Activated CD8-positive, alpha-beta memory T cell treated with anti-CD3 and anti-CD28 coated beads, Interleukin-2, amount 50 U/mL, for 1 hour (primary cell): ENCODE data around the gene KAZALD1.

Experiments used
- DNase-seq: peaks from one replicate; pipeline ENCODE4 v3.0.0-alpha.2; 2020; ENCODE audit errors: extremely low read depth

The KAZALD1 gene, protein sequence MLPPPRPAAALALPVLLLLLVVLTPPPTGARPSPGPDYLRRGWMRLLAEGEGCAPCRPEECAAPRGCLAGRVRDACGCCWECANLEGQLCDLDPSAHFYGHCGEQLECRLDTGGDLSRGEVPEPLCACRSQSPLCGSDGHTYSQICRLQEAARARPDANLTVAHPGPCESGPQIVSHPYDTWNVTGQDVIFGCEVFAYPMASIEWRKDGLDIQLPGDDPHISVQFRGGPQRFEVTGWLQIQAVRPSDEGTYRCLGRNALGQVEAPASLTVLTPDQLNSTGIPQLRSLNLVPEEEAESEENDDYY

GRCh38 chr10:101061624-101062231, at the start of gene KAZALD1:
KAZALD1 (plus strand) TSS chr10:101061989; CDS start chr10:101062593, 604 bp downstream.
- DNase-seq = no peak

GRCh38 chr10:101012525-101013364, 49.0 kb upstream of the KAZALD1 start:
- peak; percentile 53 for DNase-seq

GRCh38 chr10:101013365-101013825, 48.4 kb upstream of the KAZALD1 start:
- no peak for DNase-seq

DNA sequence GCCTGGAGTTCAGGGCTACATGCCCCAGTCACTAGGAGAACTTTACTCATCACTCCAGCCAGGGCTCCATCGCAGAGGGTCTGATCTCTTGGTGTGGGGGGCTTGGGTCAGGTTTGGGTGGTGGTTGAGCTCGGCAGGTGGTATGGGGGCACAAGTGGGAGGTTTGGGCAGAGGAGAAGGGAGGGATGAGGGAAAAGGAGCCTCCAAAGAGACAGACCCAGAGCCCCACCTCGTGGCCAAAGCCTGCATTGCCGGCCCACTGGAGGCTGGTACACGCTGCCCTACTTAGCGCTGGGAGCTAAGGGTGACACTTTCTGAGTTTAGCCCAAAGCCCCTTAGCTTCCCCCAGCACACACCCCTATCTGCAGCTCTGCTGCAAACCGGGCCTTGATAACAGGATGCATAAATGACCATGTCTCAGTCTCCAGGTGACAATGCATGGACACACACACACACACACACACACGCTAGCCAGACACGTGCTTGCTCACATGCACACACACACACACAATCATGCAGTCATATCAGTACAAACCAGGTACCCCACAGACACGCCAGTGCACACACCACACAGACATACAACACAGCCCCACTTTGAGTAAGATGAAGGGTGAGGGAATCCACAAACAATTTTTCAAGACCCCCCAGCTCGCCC, 47.4 kb upstream of the KAZALD1 start:
- DNase-seq = no peak

- DNase-seq = no peak
These were observed 46.7 kb upstream of the KAZALD1 start for GRCh38 chr10:101014966-101015581.

DNA sequence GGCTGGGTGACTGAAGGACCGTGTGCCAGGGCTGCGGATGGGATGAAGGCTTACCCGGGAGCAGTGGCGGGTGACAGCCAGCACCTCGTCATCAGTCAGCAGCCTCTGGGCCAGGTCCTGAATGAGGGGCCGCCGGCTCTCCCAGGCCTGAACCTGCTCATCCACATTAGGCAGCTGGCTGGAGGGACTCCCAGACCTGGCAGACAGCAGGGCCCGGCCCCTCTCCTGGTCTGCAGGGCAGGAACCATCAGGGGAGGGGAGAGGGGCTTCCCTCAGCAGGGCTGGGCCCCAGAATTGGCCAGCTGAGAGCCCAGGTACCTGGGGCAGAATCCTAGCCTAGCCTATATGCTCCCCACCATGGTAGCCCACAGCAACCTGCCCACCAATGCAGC, 46.2 kb upstream of the KAZALD1 start:
- no peak for DNase-seq

DNA sequence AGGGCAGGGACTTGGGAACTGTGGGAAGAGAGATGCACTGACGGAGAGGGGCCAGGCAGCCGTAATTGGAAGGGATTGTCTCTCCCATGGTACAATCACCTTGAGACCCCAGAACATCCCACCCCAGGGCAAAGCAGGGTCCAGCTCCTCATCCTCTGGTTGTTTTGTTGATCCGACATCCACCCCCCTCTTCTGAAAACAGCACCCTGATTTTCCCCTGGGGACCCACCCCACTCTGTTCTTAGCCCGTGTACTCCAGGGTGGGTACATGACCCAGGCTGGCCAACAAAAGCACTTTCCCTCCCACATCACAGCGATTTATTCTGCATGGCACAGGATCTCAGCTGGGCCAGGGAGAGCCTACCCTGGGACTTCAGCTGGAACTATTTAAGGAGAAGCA, 45.0 kb upstream of the KAZALD1 start:
- no peak for DNase-seq

DNA sequence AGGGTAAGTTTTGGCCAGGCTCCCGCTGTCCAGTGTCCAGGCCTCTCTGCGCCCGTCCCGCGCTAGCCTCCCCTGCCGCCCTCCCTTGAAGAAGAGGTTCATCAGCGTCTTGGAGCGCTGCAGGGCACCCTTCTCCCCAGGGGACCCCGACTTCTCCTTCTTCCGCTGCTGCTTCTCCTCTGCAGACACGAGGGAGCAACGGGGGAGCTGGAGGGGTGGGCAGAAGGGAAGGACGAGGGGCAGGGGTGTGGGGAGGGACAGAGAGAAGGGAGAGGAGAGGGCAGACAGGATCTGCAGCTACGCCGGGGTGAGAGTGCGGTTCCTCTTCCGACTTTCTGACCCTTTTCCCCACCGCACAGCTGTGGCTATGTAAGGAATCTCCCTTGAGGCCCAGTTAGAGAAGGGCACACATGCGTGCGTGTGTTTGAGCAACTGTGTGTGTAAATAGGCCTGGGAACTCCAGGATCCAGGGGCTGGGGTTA, 43.6 kb upstream of the KAZALD1 start:
- no peak for DNase-seq

GRCh38 chr10:101018600-101019439, 43.0 kb upstream of the KAZALD1 start:
- peak; percentile 36 for DNase-seq

GRCh38 chr10:101019440-101019703, 42.4 kb upstream of the KAZALD1 start:
- DNase-seq = no peak

- DNase-seq = no peak
These were observed 41.2 kb upstream of the KAZALD1 start for GRCh38 chr10:101020427-101021075.

DNA sequence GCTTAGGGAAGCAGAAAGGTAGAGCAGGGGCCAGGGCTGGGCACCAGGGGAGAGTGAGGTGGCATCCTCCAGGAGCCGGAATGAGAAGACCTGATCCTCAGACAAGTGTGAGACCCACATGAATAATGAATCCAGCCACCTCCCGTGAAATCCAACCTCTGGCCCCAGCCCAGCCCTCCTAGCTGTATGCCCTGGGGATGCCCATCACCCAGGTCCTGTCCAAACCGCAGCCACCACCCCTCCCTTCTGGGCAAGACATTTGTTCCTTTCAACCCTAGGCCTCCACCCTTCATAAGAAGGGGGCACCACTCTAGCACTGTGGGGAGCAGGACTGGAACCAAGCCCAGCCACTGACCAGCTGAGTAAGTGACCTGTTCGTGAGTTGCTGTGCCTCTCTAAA, 40.5 kb upstream of the KAZALD1 start:
- no peak for DNase-seq

- no peak for DNase-seq
These were observed 40.0 kb upstream of the KAZALD1 start for GRCh38 chr10:101021692-101022251.

DNA sequence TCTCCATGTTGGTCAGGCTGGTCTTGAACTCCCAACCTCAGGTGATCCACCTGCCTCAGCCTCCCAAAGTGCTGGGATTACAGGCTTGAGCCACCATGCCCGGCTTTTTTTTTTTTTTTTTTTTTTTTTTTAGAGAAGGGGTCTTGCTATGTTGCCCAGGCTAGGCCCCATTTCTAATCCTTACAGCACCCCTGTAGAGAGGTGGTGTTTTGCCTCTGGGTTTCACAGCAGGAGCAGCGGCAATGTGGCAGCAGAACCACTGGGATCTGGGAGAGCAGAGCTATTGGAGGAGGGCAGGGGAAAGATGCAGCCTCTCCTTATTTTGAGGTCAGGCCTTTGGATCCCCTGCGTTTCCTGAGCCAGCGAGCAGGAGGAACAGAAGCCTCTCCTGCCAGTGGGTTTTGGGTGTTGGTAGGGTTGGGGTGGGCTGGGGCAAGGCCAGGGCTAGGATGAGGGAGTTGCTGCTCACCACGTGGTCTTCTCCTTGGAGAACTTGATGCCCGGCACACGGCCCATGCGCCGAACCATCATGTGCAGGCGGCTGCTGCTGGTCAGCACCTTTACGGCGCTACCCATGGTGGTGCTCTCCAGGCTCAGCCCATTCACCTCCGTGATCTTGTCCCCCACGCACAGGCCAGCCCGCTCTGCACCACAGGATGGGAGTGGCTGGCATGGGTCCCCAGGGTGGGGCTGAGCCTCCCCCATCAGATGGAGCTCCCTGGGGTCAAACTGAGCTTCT, 38.7 kb upstream of the KAZALD1 start:
- no peak for DNase-seq

GRCh38 chr10:101027106-101027720, 34.6 kb upstream of the KAZALD1 start:
- DNase-seq = no peak

- DNase-seq = no peak
These were observed 33.1 kb upstream of the KAZALD1 start for GRCh38 chr10:101028446-101029337.

DNA sequence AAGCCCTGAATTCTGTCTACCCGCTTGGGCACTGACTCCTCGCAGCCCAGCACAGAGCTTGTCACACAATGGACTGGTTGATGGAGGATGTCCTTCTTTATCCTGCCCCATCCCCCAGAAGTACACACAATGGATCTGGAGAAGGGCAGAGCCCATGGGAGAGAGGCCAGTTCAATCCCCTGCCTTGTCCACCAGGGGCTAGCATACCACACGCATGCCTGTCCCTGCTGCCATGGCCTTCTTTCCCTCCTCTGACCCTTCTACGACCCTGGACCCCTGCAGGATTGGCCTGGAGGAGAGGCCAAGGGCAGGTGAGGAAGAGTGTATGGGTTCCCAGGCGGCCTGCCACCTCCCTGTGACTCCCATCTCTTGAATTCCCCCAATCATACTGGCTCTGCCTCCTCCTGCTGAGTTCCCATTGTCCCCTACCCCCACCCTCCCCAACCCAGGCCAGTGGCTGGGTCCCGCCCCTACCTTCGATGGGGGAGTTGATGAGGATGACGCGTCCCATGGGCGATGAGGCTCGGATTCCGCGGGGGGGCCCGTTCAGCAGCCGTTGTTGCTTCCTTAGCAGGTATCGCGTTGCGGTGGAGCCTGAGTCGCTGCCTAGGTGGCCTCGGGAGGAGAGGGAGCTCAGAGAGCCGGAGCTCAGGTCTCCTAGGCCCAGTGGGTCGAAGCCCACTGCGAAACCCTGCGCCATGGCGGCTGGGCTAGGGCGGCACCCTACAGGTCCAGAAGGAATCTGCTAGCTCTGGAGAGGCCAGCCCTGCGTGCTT, 32.1 kb upstream of the KAZALD1 start:
- DNase-seq = no peak
